Rectal smooth muscle tissue (tissue), 1 donor: ENCODE results near the gene SLC12A7.
"Not testable (repeated sequence)": the region's sequence is repeated elsewhere in the genome, so short reads cannot be mapped to it uniquely, and the experiment has no call there.

Experiments used
- H3K27ac ChIP-seq: one replicate; pipeline ENCODE4 v1.7.0; 2013; ENCODE audit warnings: low read depth, low read length, inconsistent platforms
- H3K27me3 ChIP-seq: one replicate; pipeline ENCODE4 v1.7.0; 2013; ENCODE audit warnings: low read length; ENCODE audit not compliant: control insufficient read depth, insufficient read depth
- H3K36me3 ChIP-seq: one replicate; pipeline ENCODE4 v1.7.0; 2013; ENCODE audit warnings: low read length; ENCODE audit not compliant: control insufficient read depth, insufficient read depth
- H3K4me1 ChIP-seq: one replicate; pipeline ENCODE4 v1.7.0; 2013; ENCODE audit warnings: low read length; ENCODE audit not compliant: control insufficient read depth, insufficient read depth
- H3K4me3 ChIP-seq: one replicate; pipeline ENCODE4 v1.7.0; 2013; ENCODE audit warnings: low read length
- H3K9ac ChIP-seq: one replicate; pipeline ENCODE4 v1.7.0; 2013; ENCODE audit warnings: low read length

SLC12A7 gene

GRCh38 chr5:1028481-1029281 lies 83.2 kb downstream of the SLC12A7 start:
- Histone ChIP-seq H3K36me3 (no peaks in the 10 kb centered on the region), H3K4me3 (no peak overlapping the region), H3K4me1 (no peaks in the 10 kb centered on the region), H3K27ac (no peak overlapping the region), H3K27me3 (no peaks in the 10 kb centered on the region), H3K9ac (no peak overlapping the region)

DNA sequence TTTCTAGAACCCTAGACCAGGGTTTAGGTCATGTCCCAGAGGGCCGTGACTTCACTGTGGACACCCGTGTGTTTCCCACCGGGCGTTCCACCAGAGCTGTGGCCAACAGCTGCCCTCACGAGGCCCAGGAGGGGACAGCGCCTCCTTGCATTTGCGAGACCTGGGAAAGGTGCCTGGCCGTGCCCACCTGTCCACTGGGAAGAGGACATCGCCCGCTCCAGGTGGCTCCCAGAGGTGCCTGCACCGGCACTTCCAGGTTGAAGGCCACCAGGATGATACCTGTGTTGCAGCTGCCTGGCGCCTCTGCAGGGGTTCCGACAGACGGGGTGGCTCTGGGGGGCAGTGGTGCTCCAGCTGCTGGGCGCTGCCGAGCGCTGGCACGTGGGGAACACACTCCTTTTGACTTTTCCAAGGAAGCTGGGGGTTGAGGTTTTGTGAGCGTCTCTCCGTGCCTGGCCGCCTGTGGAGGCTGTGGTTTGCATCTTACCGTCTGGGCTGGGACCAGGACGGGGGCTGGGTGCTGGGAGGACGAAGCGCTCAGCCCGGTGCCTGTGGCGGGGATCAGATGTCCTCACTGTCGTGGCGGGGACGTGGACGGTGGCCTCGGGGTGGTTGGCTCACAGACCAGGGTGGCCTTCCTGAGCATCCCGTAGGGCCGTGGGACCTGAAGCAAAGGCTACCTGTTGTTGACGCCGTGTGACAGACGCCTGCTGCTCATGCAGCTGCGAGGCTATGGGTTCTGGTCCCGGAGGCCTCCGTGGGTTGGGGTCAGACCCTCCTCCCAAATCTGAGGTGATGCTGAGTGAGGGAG lies 84.0 kb downstream of the SLC12A7 start:
- Histone ChIP-seq H3K9ac (no peak overlapping the region), H3K27ac (no peak overlapping the region), H3K4me1 (no peaks in the 10 kb centered on the region), H3K36me3 (no peaks in the 10 kb centered on the region), H3K27me3 (no peaks in the 10 kb centered on the region), H3K4me3 (no peak overlapping the region)

- H3K27ac ChIP-seq, result no peak overlapping the region
- H3K36me3 ChIP-seq, result no peaks in the 10 kb centered on the region
- no peaks in the 10 kb centered on the region for H3K4me1 ChIP-seq
- no peaks in the 10 kb centered on the region for H3K27me3 ChIP-seq
- no peak overlapping the region for H3K9ac ChIP-seq
- no peak overlapping the region for H3K4me3 ChIP-seq
These were observed 84.9 kb downstream of the SLC12A7 start for GRCh38 chr5:1026700-1027621.

DNA sequence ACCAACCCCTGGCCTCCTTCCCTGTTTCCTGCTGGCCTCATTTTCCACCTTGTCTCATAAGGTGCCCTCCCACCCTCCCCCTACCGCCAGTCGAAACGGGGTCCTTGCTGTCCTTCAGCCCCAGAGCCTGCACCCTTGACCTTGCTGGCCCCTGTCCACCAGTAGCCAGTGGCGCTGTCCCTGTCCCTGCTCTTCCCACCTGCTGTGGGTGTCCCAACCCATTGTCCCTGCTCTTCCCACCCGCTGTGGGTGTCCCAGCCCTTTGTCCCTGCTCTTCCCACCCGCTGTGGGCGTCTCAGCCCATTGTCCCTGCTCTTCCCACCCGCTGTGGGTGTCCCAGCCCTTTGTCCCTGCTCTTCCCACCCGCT lies 89.9 kb downstream of the SLC12A7 start:
- H3K9ac ChIP-seq, H3K27me3 ChIP-seq, H3K4me3 ChIP-seq, H3K4me1 ChIP-seq, H3K27ac ChIP-seq, H3K36me3 ChIP-seq: not testable (repeated sequence)

- H3K9ac ChIP-seq, result no peak overlapping the region
- no peaks in the 10 kb centered on the region for H3K36me3 ChIP-seq
- no peak overlapping the region for H3K4me3 ChIP-seq
- no peaks in the 10 kb centered on the region for H3K4me1 ChIP-seq
- H3K27ac ChIP-seq, result no peak overlapping the region
- no peaks in the 10 kb centered on the region for H3K27me3 ChIP-seq
These were observed 90.5 kb downstream of the SLC12A7 start for GRCh38 chr5:1021136-1021968.

DNA sequence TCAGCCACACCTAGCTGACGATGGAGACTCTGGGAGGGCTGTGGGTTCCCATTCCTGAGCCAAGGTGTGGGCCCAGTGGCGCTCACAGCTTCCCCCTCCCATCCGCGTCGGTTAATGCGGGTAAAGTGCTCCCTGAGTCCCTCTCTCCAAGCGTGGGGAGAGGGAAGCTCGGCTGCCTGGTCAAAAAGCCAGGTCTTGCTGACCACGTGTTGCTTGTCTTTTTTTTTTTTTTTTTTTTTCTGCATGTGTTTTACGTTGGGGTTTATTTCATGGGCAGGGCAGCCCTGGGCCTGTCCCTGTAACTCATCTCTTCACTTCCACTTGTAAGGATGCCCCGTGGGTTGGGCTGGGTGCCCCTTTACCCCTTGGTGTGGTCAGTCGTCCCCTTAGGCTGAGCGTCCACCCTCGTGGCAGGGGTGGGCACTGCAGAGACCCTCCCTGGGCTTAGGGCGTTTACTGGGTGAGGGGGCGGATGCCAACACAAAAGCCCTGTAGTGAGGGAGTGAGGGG lies 91.4 kb downstream of the SLC12A7 start:
- no peaks in the 10 kb centered on the region for H3K27me3 ChIP-seq
- no peaks in the 10 kb centered on the region for H3K4me1 ChIP-seq
- H3K4me3 ChIP-seq, result no peak overlapping the region
- H3K36me3 ChIP-seq, result no peaks in the 10 kb centered on the region
- H3K27ac ChIP-seq, result no peak overlapping the region
- H3K9ac ChIP-seq, result no peak overlapping the region

- no peak overlapping the region for H3K4me3 ChIP-seq
- no peaks in the 10 kb centered on the region for H3K27me3 ChIP-seq
- H3K9ac ChIP-seq, result no peak overlapping the region
- no peak overlapping the region for H3K27ac ChIP-seq
- H3K36me3 ChIP-seq, result no peaks in the 10 kb centered on the region
- no peaks in the 10 kb centered on the region for H3K4me1 ChIP-seq
These were observed 92.6 kb downstream of the SLC12A7 start for GRCh38 chr5:1019001-1019905.

GRCh38 chr5:1018596-1018995 lies 93.3 kb downstream of the SLC12A7 start:
- no peak overlapping the region for H3K4me3 ChIP-seq
- no peaks in the 10 kb centered on the region for H3K27me3 ChIP-seq
- no peak overlapping the region for H3K9ac ChIP-seq
- no peaks in the 10 kb centered on the region for H3K4me1 ChIP-seq
- H3K27ac ChIP-seq, result no peak overlapping the region
- no peaks in the 10 kb centered on the region for H3K36me3 ChIP-seq

GRCh38 chr5:1017691-1018455 lies 94.0 kb downstream of the SLC12A7 start:
- Histone ChIP-seq H3K36me3 (no peaks in the 10 kb centered on the region), H3K4me1 (no peaks in the 10 kb centered on the region), H3K4me3 (no peak overlapping the region), H3K27me3 (no peaks in the 10 kb centered on the region), H3K9ac (no peak overlapping the region), H3K27ac (no peak overlapping the region)

GRCh38 chr5:1017056-1017455 lies 94.8 kb downstream of the SLC12A7 start:
- H3K36me3 ChIP-seq, result no peaks in the 10 kb centered on the region
- H3K27ac ChIP-seq, result no peak overlapping the region
- H3K27me3 ChIP-seq, result no peaks in the 10 kb centered on the region
- H3K4me1 ChIP-seq, result no peaks in the 10 kb centered on the region
- H3K9ac ChIP-seq, result no peak overlapping the region
- H3K4me3 ChIP-seq, result no peak overlapping the region
